ENCODE results near the gene PTCD3. TPM values are rescaled to one million over a fixed set of nuclear protein-coding genes. Genes with fewer than 3 reads are reported as not detected.

Gene PTCD3
- total RNA-seq, 1 experiment from 2014 or later, result 93.9 TPM

DNA sequence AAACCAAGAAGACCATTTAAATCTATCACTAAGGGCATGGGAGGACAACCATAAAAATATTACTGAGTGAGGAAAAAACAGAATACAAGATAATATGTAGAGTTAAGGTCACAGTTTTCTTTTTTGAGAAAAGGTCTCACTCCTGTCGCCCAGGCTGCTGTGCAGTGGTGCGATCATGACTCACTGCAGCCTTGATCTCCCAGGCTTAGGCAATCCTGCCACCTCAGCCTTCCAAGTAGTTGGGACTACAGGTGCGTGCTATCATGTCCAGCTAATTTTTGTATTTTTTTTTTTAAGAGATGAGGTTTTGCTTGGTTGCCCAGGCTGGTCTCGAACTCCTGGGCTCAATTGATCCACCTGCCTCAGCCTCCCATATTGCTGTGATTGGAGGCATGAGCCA lies 24.3 kb upstream of the PTCD3 start:
- POLR2A ChIA-PET, result interaction anchor here (0.6 kb wide), 1 partner anchor 255 kb away, joined by 3 read pairs; no protein-coding TSS in a partner anchor
- Histone ChIP-seq H3K4me1 (ENCODE audit: control insufficient read depth, insufficient read depth, low read length) (no peaks in the 10 kb centered on the region), H3K9me3 (ENCODE audit: control insufficient read depth, insufficient read depth, low read depth, low read length) (no peaks in the 10 kb centered on the region), H3K27ac (ENCODE audit: low read length) (no peak overlapping the region), H3K27me3 (ENCODE audit: control insufficient read depth, insufficient read depth, low read length) (no peaks in the 10 kb centered on the region), H3K36me3 (ENCODE audit: control insufficient read depth, insufficient read depth, low read length) (peaks cover 27% of the 10 kb centered on the region), H3K4me3 (ENCODE audit: low read depth in 2 of 2, low read length in 2 of 2) (no peak overlapping the region)
- BruUV-seq (replicated peaks), result no TSS peak
- intact Hi-C loops (cut with micrococcal nuclease; ENCODE audit: unreplicated experiment) (no loop called here), in situ Hi-C loops (cut with HindIII; ENCODE audit: low pct_unique_long_range_greater_than_20kb, low sequenced_read_pairs) (no loop called here)
- TF ChIP-seq, protein P1, sequence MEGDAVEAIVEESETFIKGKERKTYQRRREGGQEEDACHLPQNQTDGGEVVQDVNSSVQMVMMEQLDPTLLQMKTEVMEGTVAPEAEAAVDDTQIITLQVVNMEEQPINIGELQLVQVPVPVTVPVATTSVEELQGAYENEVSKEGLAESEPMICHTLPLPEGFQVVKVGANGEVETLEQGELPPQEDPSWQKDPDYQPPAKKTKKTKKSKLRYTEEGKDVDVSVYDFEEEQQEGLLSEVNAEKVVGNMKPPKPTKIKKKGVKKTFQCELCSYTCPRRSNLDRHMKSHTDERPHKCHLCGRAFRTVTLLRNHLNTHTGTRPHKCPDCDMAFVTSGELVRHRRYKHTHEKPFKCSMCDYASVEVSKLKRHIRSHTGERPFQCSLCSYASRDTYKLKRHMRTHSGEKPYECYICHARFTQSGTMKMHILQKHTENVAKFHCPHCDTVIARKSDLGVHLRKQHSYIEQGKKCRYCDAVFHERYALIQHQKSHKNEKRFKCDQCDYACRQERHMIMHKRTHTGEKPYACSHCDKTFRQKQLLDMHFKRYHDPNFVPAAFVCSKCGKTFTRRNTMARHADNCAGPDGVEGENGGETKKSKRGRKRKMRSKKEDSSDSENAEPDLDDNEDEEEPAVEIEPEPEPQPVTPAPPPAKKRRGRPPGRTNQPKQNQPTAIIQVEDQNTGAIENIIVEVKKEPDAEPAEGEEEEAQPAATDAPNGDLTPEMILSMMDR (IDR thresholded peaks at IDR 0.05), result no peak
- TF ChIP-seq, protein P2, sequence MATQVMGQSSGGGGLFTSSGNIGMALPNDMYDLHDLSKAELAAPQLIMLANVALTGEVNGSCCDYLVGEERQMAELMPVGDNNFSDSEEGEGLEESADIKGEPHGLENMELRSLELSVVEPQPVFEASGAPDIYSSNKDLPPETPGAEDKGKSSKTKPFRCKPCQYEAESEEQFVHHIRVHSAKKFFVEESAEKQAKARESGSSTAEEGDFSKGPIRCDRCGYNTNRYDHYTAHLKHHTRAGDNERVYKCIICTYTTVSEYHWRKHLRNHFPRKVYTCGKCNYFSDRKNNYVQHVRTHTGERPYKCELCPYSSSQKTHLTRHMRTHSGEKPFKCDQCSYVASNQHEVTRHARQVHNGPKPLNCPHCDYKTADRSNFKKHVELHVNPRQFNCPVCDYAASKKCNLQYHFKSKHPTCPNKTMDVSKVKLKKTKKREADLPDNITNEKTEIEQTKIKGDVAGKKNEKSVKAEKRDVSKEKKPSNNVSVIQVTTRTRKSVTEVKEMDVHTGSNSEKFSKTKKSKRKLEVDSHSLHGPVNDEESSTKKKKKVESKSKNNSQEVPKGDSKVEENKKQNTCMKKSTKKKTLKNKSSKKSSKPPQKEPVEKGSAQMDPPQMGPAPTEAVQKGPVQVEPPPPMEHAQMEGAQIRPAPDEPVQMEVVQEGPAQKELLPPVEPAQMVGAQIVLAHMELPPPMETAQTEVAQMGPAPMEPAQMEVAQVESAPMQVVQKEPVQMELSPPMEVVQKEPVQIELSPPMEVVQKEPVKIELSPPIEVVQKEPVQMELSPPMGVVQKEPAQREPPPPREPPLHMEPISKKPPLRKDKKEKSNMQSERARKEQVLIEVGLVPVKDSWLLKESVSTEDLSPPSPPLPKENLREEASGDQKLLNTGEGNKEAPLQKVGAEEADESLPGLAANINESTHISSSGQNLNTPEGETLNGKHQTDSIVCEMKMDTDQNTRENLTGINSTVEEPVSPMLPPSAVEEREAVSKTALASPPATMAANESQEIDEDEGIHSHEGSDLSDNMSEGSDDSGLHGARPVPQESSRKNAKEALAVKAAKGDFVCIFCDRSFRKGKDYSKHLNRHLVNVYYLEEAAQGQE (IDR thresholded peaks at IDR 0.05; ENCODE audit: insufficient read depth in 1 of 2, low read depth in 2 of 2, low read length in 1 of 2), result no peak
- TF ChIP-seq POLR2AphosphoS5 (IDR thresholded peaks at IDR 0.05; ENCODE audit: low read depth, low read length) (no peak), SIN3A (IDR thresholded peaks at IDR 0.05; ENCODE audit: borderline replicate concordance, insufficient read depth, low read depth, low read length) (no peak), TCF7L2 (IDR thresholded peaks at IDR 0.05; ENCODE audit: low read depth, low read length) (no peak)
- CTCF ChIA-PET, result interaction anchor here (0.8 kb wide), 1 partner anchor 254 kb away, joined by 3 read pairs; no protein-coding TSS in a partner anchor
- ATAC-seq (no peak), DNase-seq (ENCODE audit: low read depth, low spot score) (no peak)

DNA sequence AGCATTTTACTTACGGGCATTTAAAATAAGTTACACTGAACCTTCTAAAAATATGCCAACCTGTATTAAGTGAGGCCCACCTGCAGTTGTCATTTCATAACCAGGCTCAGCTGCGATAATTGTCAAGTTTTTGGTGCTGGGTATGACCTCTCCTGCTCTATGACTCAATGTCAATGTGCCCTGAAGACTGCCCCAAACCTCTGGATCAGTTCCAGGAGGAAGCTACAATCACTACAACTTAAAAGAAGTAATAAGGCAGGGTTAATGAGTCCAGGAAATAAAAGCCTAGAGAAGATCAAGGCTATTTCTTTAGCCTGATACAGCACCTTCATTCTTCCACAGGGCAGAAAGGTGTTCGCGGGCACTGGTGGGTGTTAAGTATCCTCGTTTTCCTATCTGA lies 23.3 kb upstream of the PTCD3 start:
- Histone ChIP-seq H3K4me3 (ENCODE audit: low read depth in 2 of 2, low read length in 2 of 2) (no peak overlapping the region), H3K36me3 (ENCODE audit: control insufficient read depth, insufficient read depth, low read length) (peaks cover 30% of the 10 kb centered on the region), H3K27ac (ENCODE audit: low read length) (no peak overlapping the region), H3K9me3 (ENCODE audit: control insufficient read depth, insufficient read depth, low read depth, low read length) (no peaks in the 10 kb centered on the region), H3K4me1 (ENCODE audit: control insufficient read depth, insufficient read depth, low read length) (no peaks in the 10 kb centered on the region), H3K27me3 (ENCODE audit: control insufficient read depth, insufficient read depth, low read length) (no peaks in the 10 kb centered on the region)
- intact Hi-C loops (cut with micrococcal nuclease; ENCODE audit: unreplicated experiment) (no loop called here), in situ Hi-C loops (cut with HindIII; ENCODE audit: low pct_unique_long_range_greater_than_20kb, low sequenced_read_pairs) (no loop called here)
- no peak for DNase-seq (ENCODE audit: low read depth, low spot score)
- no peak for TF ChIP-seq TCF7L2 (IDR thresholded peaks at IDR 0.05; ENCODE audit: low read depth, low read length)
- TF ChIP-seq, protein P2 (IDR thresholded peaks at IDR 0.05; ENCODE audit: insufficient read depth in 1 of 2, low read depth in 2 of 2, low read length in 1 of 2), result no peak
- TF ChIP-seq POLR2AphosphoS5 (IDR thresholded peaks at IDR 0.05; ENCODE audit: low read depth, low read length), result no peak
- TF ChIP-seq, protein P1 (IDR thresholded peaks at IDR 0.05), result no peak
- TF ChIP-seq SIN3A (IDR thresholded peaks at IDR 0.05; ENCODE audit: borderline replicate concordance, insufficient read depth, low read depth, low read length), result no peak
- BruUV-seq (replicated peaks), result no TSS peak
- POLR2A ChIA-PET, result no interaction called here
- CTCF ChIA-PET, result no interaction called here
- ATAC-seq, result no peak
